CD4-positive, alpha-beta memory T cell (primary cell): ENCODE data around the gene UNC45B. TPM values are rescaled to one million over a fixed set of nuclear protein-coding genes. Genes with fewer than 3 reads are reported as not detected.

ENCODE experiments used
- polyA plus RNA-seq, 2 donors: library from polyadenylated mRNA; unstranded; fragments of 300-500 nt; fragmentation: Illumina TruSeq; gene quantifications; one replicate each; pipeline ENCODE4 v1.2.3, GENCODE V29; 2021
- total RNA-seq, 2 experiments: library from RNA; stranded (reverse); gene quantifications; one replicate each; pipeline ENCODE4 v1.2.3, GENCODE V29; 2021

The UNC45B gene
- total and polyA plus RNA-seq, 4 experiments from 2014 or later, result 0.13 to 0.73 (median 0.64) TPM

Other genes with a start within 250 kb of the UNC45B start
- 1 to 10 TPM; 2.0 to 2.1 TPM for gene CCT6B, start 186.4 kb upstream of the UNC45B start, total RNA-seq
- gene CCT6B, start 186.4 kb upstream of the UNC45B start, polyA plus RNA-seq, result 1 to 10 TPM in 1 of 2 donors, under 1 TPM in 1; 0.61 to 1.6 TPM
- gene ZNF830, start 186.3 kb upstream of the UNC45B start, total RNA-seq, result 10 to 100 TPM; 41.0 to 44.0 TPM
- 10 to 100 TPM; 16.7 to 24.3 TPM for gene ZNF830, start 186.3 kb upstream of the UNC45B start, polyA plus RNA-seq
- gene LIG3, start 167.3 kb upstream of the UNC45B start, total RNA-seq, result 10 to 100 TPM; 41.9 to 50.8 TPM
- 10 to 100 TPM in 1 of 2 donors, 1 to 10 TPM in 1; 7.7 to 16.3 TPM for gene LIG3, start 167.3 kb upstream of the UNC45B start, polyA plus RNA-seq
- gene RFFL, start 84.1 kb upstream of the UNC45B start, total RNA-seq, result 10 to 100 TPM; 72.1 to 82.3 TPM
- gene RFFL, start 84.1 kb upstream of the UNC45B start, polyA plus RNA-seq, result 10 to 100 TPM; 48.3 to 51.0 TPM
- gene RAD51D, start 28.0 kb upstream of the UNC45B start, total RNA-seq, result 10 to 100 TPM; 21.5 to 29.2 TPM
- 10 to 100 TPM in 1 of 2 donors, 1 to 10 TPM in 1; 6.1 to 12.0 TPM for gene RAD51D, start 28.0 kb upstream of the UNC45B start, polyA plus RNA-seq
- gene FNDC8, start 26.2 kb upstream of the UNC45B start, total RNA-seq, result not detected
- not detected for gene FNDC8, start 26.2 kb upstream of the UNC45B start, polyA plus RNA-seq
- gene NLE1, start 5.5 kb upstream of the UNC45B start, total RNA-seq, result 10 to 100 TPM; 20.1 to 20.5 TPM
- gene NLE1, start 5.5 kb upstream of the UNC45B start, polyA plus RNA-seq, result 1 to 10 TPM; 4.4 to 4.8 TPM
- not detected for gene SLC35G3, start 46.6 kb downstream of the UNC45B start, total RNA-seq
- under 1 TPM in 1 of 2 donors, not detected in 1; 0.09 TPM for gene SLC35G3, start 46.6 kb downstream of the UNC45B start, polyA plus RNA-seq
- 100 to 1,000 TPM; 182 to 188 TPM for gene SLFN5, start 95.3 kb downstream of the UNC45B start, total RNA-seq
- 100 to 1,000 TPM in 1 of 2 donors, 10 to 100 TPM in 1; 73.4 to 152 TPM for gene SLFN5, start 95.3 kb downstream of the UNC45B start, polyA plus RNA-seq
- 10 to 100 TPM; 72.4 to 74.2 TPM for gene SLFN11, start 225.8 kb downstream of the UNC45B start, total RNA-seq
- gene SLFN11, start 225.8 kb downstream of the UNC45B start, polyA plus RNA-seq, result 10 to 100 TPM in 1 of 2 donors, 1 to 10 TPM in 1; 6.6 to 13.6 TPM